Breast epithelium (tissue), 3 donors: ENCODE data around the gene CBX7.

ENCODE experiments used
- POLR2A ChIP-seq: fragments of 450-650 bp; IDR thresholded peaks from one replicate; pipeline ENCODE4 v1.6.1; 2016; ENCODE audit warnings: antibody characterized with exemption, mild to moderate bottlenecking, moderate library complexity
- TF ChIP-seq, protein P1 (sequence below), 3 donors: fragments of 450-650 bp; IDR thresholded peaks; one replicate each; pipeline ENCODE4 v1.5.1; 2016 to 2017; ENCODE audit warnings: antibody characterized with exemption in 3 of 3, mild to moderate bottlenecking in 3 of 3, moderate library complexity in 3 of 3

GRCh38 chr22:39169797-39170466 lies 17.5 kb upstream of the CBX7 start:
- TF ChIP-seq, protein P1, sequence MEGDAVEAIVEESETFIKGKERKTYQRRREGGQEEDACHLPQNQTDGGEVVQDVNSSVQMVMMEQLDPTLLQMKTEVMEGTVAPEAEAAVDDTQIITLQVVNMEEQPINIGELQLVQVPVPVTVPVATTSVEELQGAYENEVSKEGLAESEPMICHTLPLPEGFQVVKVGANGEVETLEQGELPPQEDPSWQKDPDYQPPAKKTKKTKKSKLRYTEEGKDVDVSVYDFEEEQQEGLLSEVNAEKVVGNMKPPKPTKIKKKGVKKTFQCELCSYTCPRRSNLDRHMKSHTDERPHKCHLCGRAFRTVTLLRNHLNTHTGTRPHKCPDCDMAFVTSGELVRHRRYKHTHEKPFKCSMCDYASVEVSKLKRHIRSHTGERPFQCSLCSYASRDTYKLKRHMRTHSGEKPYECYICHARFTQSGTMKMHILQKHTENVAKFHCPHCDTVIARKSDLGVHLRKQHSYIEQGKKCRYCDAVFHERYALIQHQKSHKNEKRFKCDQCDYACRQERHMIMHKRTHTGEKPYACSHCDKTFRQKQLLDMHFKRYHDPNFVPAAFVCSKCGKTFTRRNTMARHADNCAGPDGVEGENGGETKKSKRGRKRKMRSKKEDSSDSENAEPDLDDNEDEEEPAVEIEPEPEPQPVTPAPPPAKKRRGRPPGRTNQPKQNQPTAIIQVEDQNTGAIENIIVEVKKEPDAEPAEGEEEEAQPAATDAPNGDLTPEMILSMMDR (IDR thresholded peaks at IDR 0.05) = no peak
- no peak for TF ChIP-seq POLR2A
